Tibial artery (tissue), 4 donors: ENCODE data around the gene IGF2BP2.

Source experiments
- DNase-seq, 2 donors: peaks; one replicate each; pipeline ENCODE4 v3.0.0-alpha.2; 2019
- H3K27ac ChIP-seq, 2 donors: fragments of 200-600 bp; sonication (generic) in 1 of 2; 1 replicate in 1 of 2; 2 replicates in 1 of 2; pipeline ENCODE4 v1.5.1; 2018 to 2019; ENCODE audit warnings: mild to moderate bottlenecking in 1 of 2
- H3K27me3 ChIP-seq, 2 donors: fragments of 200-600 bp; sonication (generic) in 1 of 2; one replicate each; pipeline versions ENCODE4 v1.5.1 to v1.6.0; 2016 to 2019
- H3K36me3 ChIP-seq, 3 donors: fragments of 200-600 bp; sonication (generic) in 2 of 3; one replicate each; pipeline ENCODE4 v1.5.1; 2016 to 2019; ENCODE audit warnings: mild to moderate bottlenecking in 2 of 3
- H3K4me1 ChIP-seq, 4 donors: fragments of 200-600 bp; sonication (generic) in 2 of 4; 1 replicate in 3 of 4; 2 replicates in 1 of 4; pipeline ENCODE4 v1.5.1; 2016 to 2019
- H3K4me3 ChIP-seq, 2 donors: fragments of 200-600 bp; sonication (generic) in 1 of 2; 1 replicate in 1 of 2; 2 replicates in 1 of 2; pipeline ENCODE4 v1.5.1; 2018 to 2019; ENCODE audit warnings: mild to moderate bottlenecking in 2 of 2
- H3K9me3 ChIP-seq, 3 donors: fragments of 200-600 bp; sonication (generic) in 1 of 3; one replicate each; pipeline ENCODE4 v1.5.1; 2016 to 2019
- CTCF ChIP-seq, 2 experiments: fragments of 200-600 bp in 1 of 2; fragments of 450-650 bp in 1 of 2; IDR thresholded peaks; one replicate each; pipeline ENCODE4 v1.5.1; 2017 to 2019; ENCODE audit warnings: antibody characterized with exemption in 2 of 2, mild to moderate bottlenecking in 1 of 2, moderate library complexity in 1 of 2
- intact Hi-C: fragments of 100-400 bp; cut with DNase I; formaldehyde crosslinking; loops from one replicate; pipeline ENCODE4 v1.15.0; 2023; ENCODE audit warnings: low total_unique reads

IGF2BP2 gene

GRCh38 chr3:185865247-185865646, 40.4 kb upstream of the IGF2BP2 start:
- no peaks in the 10 kb centered on the region for H3K4me1 ChIP-seq
- no peaks in the 10 kb centered on the region for H3K9me3 ChIP-seq
- H3K27me3 ChIP-seq, result no peaks in the 10 kb centered on the region
- no peaks in the 10 kb centered on the region for H3K36me3 ChIP-seq
- no peak overlapping the region for H3K27ac ChIP-seq
- DNase-seq, result no peak
- intact Hi-C loops, result no loop called here
- H3K4me3 ChIP-seq, result no peak overlapping the region
- no peak for TF ChIP-seq CTCF (IDR thresholded peaks at IDR 0.05)

- Histone ChIP-seq H3K36me3 (no peaks in the 10 kb centered on the region), H3K4me1 (no peaks in the 10 kb centered on the region), H3K4me3 (no peak overlapping the region), H3K27me3 (no peaks in the 10 kb centered on the region), H3K27ac (no peak overlapping the region), H3K9me3 (no peaks in the 10 kb centered on the region)
- intact Hi-C loops, result no loop called here
- no peak for DNase-seq
- TF ChIP-seq CTCF (IDR thresholded peaks at IDR 0.05), result no peak
Observed at GRCh38 chr3:185864767-185865166, 39.9 kb upstream of the IGF2BP2 start.

- DNase-seq, result no peak
- H3K9me3 ChIP-seq, result no peaks in the 10 kb centered on the region
- H3K36me3 ChIP-seq, result no peaks in the 10 kb centered on the region
- no peak overlapping the region for H3K27ac ChIP-seq
- no peaks in the 10 kb centered on the region for H3K4me1 ChIP-seq
- H3K27me3 ChIP-seq, result no peaks in the 10 kb centered on the region
- no peak overlapping the region for H3K4me3 ChIP-seq
- TF ChIP-seq CTCF (IDR thresholded peaks at IDR 0.05), result no peak
- intact Hi-C loops, result no loop called here
Observed at GRCh38 chr3:185862920-185863319, 38.1 kb upstream of the IGF2BP2 start.

GRCh38 chr3:185859294-185859972, 34.6 kb upstream of the IGF2BP2 start:
- Histone ChIP-seq H3K27ac (no peak overlapping the region), H3K9me3 (peaks cover 0 to 6% (median 0%) of the 10 kb centered on the region in 3 donors), H3K4me3 (no peak overlapping the region), H3K4me1 (no peaks in the 10 kb centered on the region), H3K27me3 (no peaks in the 10 kb centered on the region), H3K36me3 (no peaks in the 10 kb centered on the region)
- no peak for TF ChIP-seq CTCF (IDR thresholded peaks at IDR 0.05)
- intact Hi-C loops, result no loop called here
- DNase-seq, result no peak

GRCh38 chr3:185858502-185859225, 33.8 kb upstream of the IGF2BP2 start:
- no peak for DNase-seq
- intact Hi-C loops, result no loop called here
- no peak for TF ChIP-seq CTCF (IDR thresholded peaks at IDR 0.05)

More at GRCh38 chr3:185858502-185859225, 33.8 kb upstream of the IGF2BP2 start:
- H3K27ac ChIP-seq, result no peak overlapping the region
- H3K27me3 ChIP-seq, result no peaks in the 10 kb centered on the region
- no peaks in the 10 kb centered on the region for H3K36me3 ChIP-seq
- H3K9me3 ChIP-seq, result peaks cover 0 to 6% (median 0%) of the 10 kb centered on the region in 3 donors
- H3K4me1 ChIP-seq, result no peaks in the 10 kb centered on the region
- H3K4me3 ChIP-seq, result no peak overlapping the region
